Neural progenitor cell (in vitro differentiated cells): ENCODE results near the gene C2orf49. TPM values are rescaled to one million over a fixed set of nuclear protein-coding genes. Genes with fewer than 3 reads are reported as not detected.

ENCODE experiments used
- DNase-seq: peaks from one replicate; pipeline ENCODE4 v3.0.0-alpha.2; 2016; ENCODE audit warnings: low spot score
- H2AFZ ChIP-seq: fragments of 200-600 bp; sonication (generic); replicated peaks from 2 replicates; pipeline ENCODE4 v1.6.1; 2016; ENCODE audit warnings: antibody characterized with exemption
- H3F3A ChIP-seq: fragments of 200-600 bp; sonication (generic); 2 replicates; pipeline ENCODE4 v1.6.1; 2016; ENCODE audit warnings: antibody characterized with exemption, low read depth
- H3K27ac ChIP-seq: fragments of 200-600 bp; sonication (generic); 2 replicates; pipeline ENCODE4 v1.5.1; 2016; ENCODE audit warnings: mild to moderate bottlenecking
- H3K27me3 ChIP-seq: fragments of 200-600 bp; sonication (generic); 2 replicates; pipeline ENCODE4 v1.6.1; 2016; ENCODE audit warnings: mild to moderate bottlenecking, moderate library complexity
- H3K36me3 ChIP-seq: fragments of 200-600 bp; sonication (generic); 2 replicates; pipeline ENCODE4 v1.5.1; 2016
- H3K4me1 ChIP-seq: fragments of 200-600 bp; sonication (generic); 2 replicates; pipeline ENCODE4 v1.6.1; 2016; ENCODE audit warnings: mixed run types
- H3K4me2 ChIP-seq: fragments of 200-600 bp; sonication (generic); 2 replicates; pipeline ENCODE4 v1.6.1; 2016
- H3K4me3 ChIP-seq: fragments of 200-600 bp; sonication (generic); 2 replicates; pipeline ENCODE4 v1.5.1; 2016
- H3K79me2 ChIP-seq: fragments of 200-600 bp; sonication (generic); 2 replicates; pipeline ENCODE4 v1.6.1; 2016; ENCODE audit warnings: low read depth
- H3K9ac ChIP-seq: fragments of 200-600 bp; sonication (generic); 2 replicates; pipeline ENCODE4 v1.6.1; 2016
- H3K9me3 ChIP-seq: fragments of 200-600 bp; sonication (generic); 2 replicates; pipeline ENCODE4 v1.5.1; 2016; ENCODE audit warnings: low read depth
- H4K20me1 ChIP-seq: fragments of 200-600 bp; sonication (generic); 2 replicates; pipeline ENCODE4 v1.6.1; 2016; ENCODE audit warnings: low read depth
- H3K27ac Mint-ChIP-seq: 3 replicates; pipeline ENCODE4 v1.8.0; 2021; ENCODE audit warnings: mixed read lengths
- H3K27me3 Mint-ChIP-seq: 2 replicates; pipeline ENCODE4 v1.8.0; 2022; ENCODE audit warnings: low read depth, mild to moderate bottlenecking, inconsistent platforms, moderate library complexity, mixed read lengths; ENCODE audit not compliant: insufficient read depth
- H3K36me3 Mint-ChIP-seq: 3 replicates; pipeline ENCODE4 v1.8.0; 2021; ENCODE audit warnings: mixed read lengths
- H3K4me1 Mint-ChIP-seq: 3 replicates; pipeline ENCODE4 v1.8.0; 2021; ENCODE audit warnings: mixed read lengths
- H3K4me3 Mint-ChIP-seq: 3 replicates; pipeline ENCODE4 v1.8.0; 2021; ENCODE audit warnings: mild to moderate bottlenecking, moderate library complexity, mixed read lengths
- H3K9me3 Mint-ChIP-seq: 3 replicates; pipeline ENCODE4 v1.8.0; 2020; ENCODE audit warnings: mixed read lengths
- EZH2 ChIP-seq: fragments of 200-600 bp; sonication (generic); IDR thresholded peaks from 2 replicates; pipeline ENCODE4 v1.6.1; 2017; ENCODE audit warnings: antibody characterized with exemption, mild to moderate bottlenecking, moderate library complexity
- EZH2phosphoT487 ChIP-seq: fragments of 200-600 bp; sonication (generic); IDR thresholded peaks from 2 replicates; pipeline ENCODE4 v1.6.1; 2017; ENCODE audit warnings: antibody characterized with exemption
- total RNA-seq: library from RNA; depleted of rRNA; stranded (reverse); fragments of >200 nt; gene quantifications from 2 replicates; pipeline ENCODE4 v1.2.3, GENCODE V29; 2015; ENCODE audit warnings: low replicate concordance
- TF ChIP-seq, protein P1 (sequence below): fragments of 200-600 bp; sonication (generic); IDR thresholded peaks from 2 replicates; pipeline ENCODE4 v1.5.1; 2017; ENCODE audit warnings: antibody characterized with exemption, mild to moderate bottlenecking

Gene C2orf49
- total RNA-seq, 1 donor from 2014 or later: 42.9 TPM

DNA sequence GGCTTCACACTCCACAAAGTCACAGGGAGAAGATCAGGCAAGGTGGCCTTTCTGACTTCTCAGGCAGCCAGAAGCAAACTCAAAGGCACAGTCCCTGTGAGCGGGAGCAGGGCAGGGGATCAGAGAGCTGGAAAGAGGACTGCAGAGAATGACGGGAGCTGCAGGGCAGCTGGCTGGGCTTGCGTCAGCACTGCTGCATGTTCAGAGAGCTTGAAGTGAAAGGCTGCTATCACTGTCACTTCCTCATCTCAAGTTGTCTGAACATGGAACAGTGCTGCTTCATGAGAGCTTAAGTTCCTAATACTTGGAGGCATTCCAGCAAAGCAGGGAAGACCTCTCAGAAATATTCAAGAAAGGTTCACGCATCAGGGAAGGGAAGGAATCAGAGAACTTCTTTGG is 28.2 kb upstream of the C2orf49 start:
- Histone ChIP-seq H3K4me3 (no peak overlapping the region), H3K4me2 (no peak overlapping the region), H3K9me3 (no peaks in the 10 kb centered on the region), H3K79me2 (peaks cover 40% of the 10 kb centered on the region), H3K27ac (no peak overlapping the region), H3K9ac (no peak overlapping the region), H2AFZ (no peak overlapping the region), H3K27me3 (no peaks in the 10 kb centered on the region), H3K4me1 (no peaks in the 10 kb centered on the region), H3F3A (no peaks in the 10 kb centered on the region), H3K36me3 (no peaks in the 10 kb centered on the region), H4K20me1 (peaks cover 9% of the 10 kb centered on the region)
- Mint-ChIP-seq H3K27ac (peak overlapping the region; percentile 76), H3K27me3 (no peaks in the 10 kb centered on the region), H3K4me3 (no peak overlapping the region), H3K36me3 (peaks cover 19% of the 10 kb centered on the region), H3K4me1 (peaks cover 15% of the 10 kb centered on the region), H3K9me3 (no peaks in the 10 kb centered on the region)
- TF ChIP-seq EZH2: no peak
- TF ChIP-seq, protein P1, sequence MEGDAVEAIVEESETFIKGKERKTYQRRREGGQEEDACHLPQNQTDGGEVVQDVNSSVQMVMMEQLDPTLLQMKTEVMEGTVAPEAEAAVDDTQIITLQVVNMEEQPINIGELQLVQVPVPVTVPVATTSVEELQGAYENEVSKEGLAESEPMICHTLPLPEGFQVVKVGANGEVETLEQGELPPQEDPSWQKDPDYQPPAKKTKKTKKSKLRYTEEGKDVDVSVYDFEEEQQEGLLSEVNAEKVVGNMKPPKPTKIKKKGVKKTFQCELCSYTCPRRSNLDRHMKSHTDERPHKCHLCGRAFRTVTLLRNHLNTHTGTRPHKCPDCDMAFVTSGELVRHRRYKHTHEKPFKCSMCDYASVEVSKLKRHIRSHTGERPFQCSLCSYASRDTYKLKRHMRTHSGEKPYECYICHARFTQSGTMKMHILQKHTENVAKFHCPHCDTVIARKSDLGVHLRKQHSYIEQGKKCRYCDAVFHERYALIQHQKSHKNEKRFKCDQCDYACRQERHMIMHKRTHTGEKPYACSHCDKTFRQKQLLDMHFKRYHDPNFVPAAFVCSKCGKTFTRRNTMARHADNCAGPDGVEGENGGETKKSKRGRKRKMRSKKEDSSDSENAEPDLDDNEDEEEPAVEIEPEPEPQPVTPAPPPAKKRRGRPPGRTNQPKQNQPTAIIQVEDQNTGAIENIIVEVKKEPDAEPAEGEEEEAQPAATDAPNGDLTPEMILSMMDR: no peak
- TF ChIP-seq EZH2phosphoT487: no peak
- no peak for DNase-seq

DNA sequence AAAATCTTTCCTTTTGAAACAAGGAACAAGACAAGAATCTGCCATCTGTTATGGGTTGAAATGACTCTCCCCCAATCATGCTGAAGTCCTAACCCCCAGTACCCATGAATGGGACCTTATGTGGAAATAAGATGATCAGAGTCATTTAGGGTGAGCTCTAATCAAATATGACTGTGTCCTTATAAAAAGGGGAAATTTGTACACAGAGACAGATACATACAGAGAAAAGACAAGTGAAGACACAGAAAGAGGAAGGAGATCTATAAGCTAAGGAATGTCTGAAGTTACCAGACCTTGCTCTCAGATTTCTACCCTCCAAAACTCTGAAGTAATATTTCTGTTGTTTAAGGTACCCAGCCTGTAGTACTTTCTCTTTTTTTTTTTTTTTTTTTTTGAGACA is 23.5 kb upstream of the C2orf49 start:
- no peak for TF ChIP-seq EZH2phosphoT487
- no peak for TF ChIP-seq EZH2
- TF ChIP-seq, protein P1: no peak
- no peaks in the 10 kb centered on the region for H3K36me3 ChIP-seq
- H3K4me3 ChIP-seq: no peak overlapping the region
- no peaks in the 10 kb centered on the region for H3F3A ChIP-seq
- H2AFZ ChIP-seq: no peak overlapping the region
- H3K27ac ChIP-seq: no peak overlapping the region
- H4K20me1 ChIP-seq: peaks cover 3% of the 10 kb centered on the region
- H3K4me3 Mint-ChIP-seq: no peak overlapping the region
- no peaks in the 10 kb centered on the region for H3K27me3 Mint-ChIP-seq
- H3K36me3 Mint-ChIP-seq: peaks cover 9% of the 10 kb centered on the region
- peaks cover 6% of the 10 kb centered on the region for H3K4me1 Mint-ChIP-seq
- no peak for DNase-seq
- no peak overlapping the region for H3K4me2 ChIP-seq
- no peaks in the 10 kb centered on the region for H3K9me3 Mint-ChIP-seq
- H3K27ac Mint-ChIP-seq: no peak overlapping the region
- peaks cover 73% of the 10 kb centered on the region for H3K79me2 ChIP-seq
- H3K4me1 ChIP-seq: no peaks in the 10 kb centered on the region
- H3K27me3 ChIP-seq: no peaks in the 10 kb centered on the region
- H3K9me3 ChIP-seq: no peaks in the 10 kb centered on the region
- no peak overlapping the region for H3K9ac ChIP-seq

DNA sequence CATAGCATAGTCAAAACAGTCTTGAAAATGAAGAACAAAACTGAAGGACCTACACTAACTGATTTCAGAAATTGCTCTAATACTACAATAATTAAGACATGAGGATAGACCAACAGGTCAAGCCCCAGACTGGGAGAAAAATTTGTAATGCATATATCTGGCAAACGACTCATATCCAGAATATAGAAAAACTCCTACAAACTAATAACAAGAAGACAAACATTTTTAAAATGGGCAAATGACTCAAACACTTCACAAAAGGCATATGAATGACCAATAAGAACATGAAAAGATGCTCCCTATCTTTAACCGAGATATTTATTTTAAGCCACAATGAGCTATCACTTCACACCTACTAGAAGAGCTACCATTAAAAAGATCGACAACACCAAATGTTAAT is 22.0 kb upstream of the C2orf49 start:
- peaks cover 7% of the 10 kb centered on the region for H3K36me3 Mint-ChIP-seq
- DNase-seq: no peak
- Histone ChIP-seq H3F3A (no peaks in the 10 kb centered on the region), H3K27me3 (no peaks in the 10 kb centered on the region), H3K79me2 (peaks cover 79% of the 10 kb centered on the region), H3K9me3 (no peaks in the 10 kb centered on the region), H3K4me3 (no peak overlapping the region), H3K36me3 (no peaks in the 10 kb centered on the region), H4K20me1 (peaks cover 4% of the 10 kb centered on the region), H3K27ac (no peak overlapping the region), H2AFZ (no peak overlapping the region), H3K4me2 (no peak overlapping the region), H3K4me1 (no peaks in the 10 kb centered on the region), H3K9ac (no peak overlapping the region)
- H3K27me3 Mint-ChIP-seq: no peaks in the 10 kb centered on the region
- H3K4me1 Mint-ChIP-seq: peaks cover 1% of the 10 kb centered on the region
- TF ChIP-seq EZH2 (no peak), EZH2phosphoT487 (no peak)
- TF ChIP-seq, protein P1: no peak
- H3K9me3 Mint-ChIP-seq: no peaks in the 10 kb centered on the region
- no peak overlapping the region for H3K4me3 Mint-ChIP-seq
- no peak overlapping the region for H3K27ac Mint-ChIP-seq
